Liver (tissue), 9 donors: Measurements from ENCODE around the gene PEX5L. TPM values are rescaled to one million over a fixed set of nuclear protein-coding genes. Genes with fewer than 3 reads are reported as not detected.

Experiments used
- DNase-seq: peaks from one replicate; pipeline ENCODE4 v3.0.0-alpha.2; 2017; ENCODE audit warnings: low spot score
- H3K27ac ChIP-seq, 2 donors: one replicate each; pipeline ENCODE4 v1.7.0; 2013; ENCODE audit warnings: inconsistent platforms in 2 of 2, low read length in 2 of 2, control low read depth in 1 of 2, low read depth in 1 of 2, mild to moderate bottlenecking in 1 of 2
- H3K27me3 ChIP-seq, 4 donors: one replicate each; pipeline versions ENCODE4 v1.6.1 to v1.7.0; 2013; ENCODE audit warnings: low read length in 3 of 4, inconsistent platforms in 1 of 4, mild to moderate bottlenecking in 1 of 4, moderate library complexity in 1 of 4; ENCODE audit not compliant: control insufficient read depth in 4 of 4, insufficient read depth in 4 of 4
- H3K36me3 ChIP-seq, 4 donors: one replicate each; pipeline versions ENCODE4 v1.6.1 to v1.7.0; 2013; ENCODE audit warnings: low read length in 3 of 4, mild to moderate bottlenecking in 3 of 4, low read depth in 1 of 4, moderate library complexity in 1 of 4; ENCODE audit not compliant: control insufficient read depth in 4 of 4, insufficient read depth in 3 of 4
- H3K4me1 ChIP-seq, 4 donors: one replicate each; pipeline versions ENCODE4 v1.6.1 to v1.7.0; 2013; ENCODE audit warnings: low read length in 3 of 4, mild to moderate bottlenecking in 3 of 4, moderate library complexity in 1 of 4; ENCODE audit not compliant: control insufficient read depth in 4 of 4, insufficient read depth in 4 of 4
- H3K4me3 ChIP-seq, 3 donors: one replicate each; pipeline versions ENCODE4 v1.6.1 to v1.7.0; 2013; ENCODE audit warnings: low read length in 3 of 3, control low read depth in 1 of 3, low read depth in 1 of 3, mild to moderate bottlenecking in 1 of 3
- H3K9ac ChIP-seq, 2 donors: one replicate each; pipeline ENCODE4 v1.7.0; 2013; ENCODE audit warnings: low read length in 2 of 2, mild to moderate bottlenecking in 2 of 2, moderate library complexity in 2 of 2, control low read depth in 1 of 2, low read depth in 1 of 2
- H3K9me3 ChIP-seq, 4 donors: one replicate each; pipeline versions ENCODE4 v1.6.1 to v1.7.0; 2013; ENCODE audit warnings: low read length in 3 of 4; ENCODE audit not compliant: control insufficient read depth in 4 of 4
- ATF3 ChIP-seq: IDR thresholded peaks from 2 replicates; pipeline ENCODE4 v1.6.1; 2016; ENCODE audit warnings: antibody characterized with exemption
- EGR1 ChIP-seq, 2 donors: IDR thresholded peaks; 2 replicates each; pipeline ENCODE4 v1.6.1; 2016 to 2018; ENCODE audit warnings: antibody characterized with exemption in 2 of 2, low read depth in 2 of 2
- FOXA1 ChIP-seq: IDR thresholded peaks from 2 replicates; pipeline ENCODE4 v1.6.1; 2016; ENCODE audit warnings: antibody characterized with exemption
- GABPA ChIP-seq, 2 donors: IDR thresholded peaks in 1 of 2; conservative IDR thresholded peaks in 1 of 2; 2 replicates each; pipeline ENCODE4 v1.6.1; 2016; ENCODE audit warnings: antibody characterized with exemption in 2 of 2, mild to moderate bottlenecking in 1 of 2, moderate library complexity in 1 of 2
- HNF4A ChIP-seq, 2 donors: conservative IDR thresholded peaks; 2 replicates each; pipeline ENCODE4 v1.6.1; 2016; ENCODE audit warnings: antibody characterized with exemption in 2 of 2, mild to moderate bottlenecking in 2 of 2
- HNF4G ChIP-seq: IDR thresholded peaks from 2 replicates; pipeline ENCODE4 v1.6.1; 2016; ENCODE audit warnings: antibody characterized with exemption
- JUND ChIP-seq, 2 donors: IDR thresholded peaks; 2 replicates each; pipeline ENCODE4 v1.6.1; 2016; ENCODE audit warnings: antibody characterized with exemption in 2 of 2
- NR2F2 ChIP-seq: IDR thresholded peaks from 2 replicates; pipeline ENCODE4 v1.6.1; 2016; ENCODE audit warnings: antibody characterized with exemption
- REST ChIP-seq: IDR thresholded peaks from 2 replicates; pipeline ENCODE4 v1.6.1; 2016; ENCODE audit warnings: antibody characterized with exemption, mild to moderate bottlenecking
- RXRA ChIP-seq, 2 donors: IDR thresholded peaks; 2 replicates each; pipeline ENCODE4 v1.6.1; 2017 to 2018; ENCODE audit warnings: antibody characterized with exemption in 2 of 2, mild to moderate bottlenecking in 1 of 2
- SP1 ChIP-seq: IDR thresholded peaks from 2 replicates; pipeline ENCODE4 v1.6.1; 2018; ENCODE audit warnings: antibody characterized with exemption, mild to moderate bottlenecking
- YY1 ChIP-seq: IDR thresholded peaks from 2 replicates; pipeline ENCODE4 v1.6.1; 2016; ENCODE audit warnings: antibody characterized with exemption, mild to moderate bottlenecking
- WGBS: extraction: QIAGEN DNeasy Blood & Tissue Kit; methylation state at CpG from one replicate; pipeline ENCODE4 v1.1.7; 2013; 5-methylcytosine and 5-hydroxymethylcytosine counted together
- polyA plus RNA-seq, 2 donors: library from polyadenylated mRNA; stranded (reverse) in 1 of 2; unstranded in 1 of 2; fragments of 200-250 nt in 1 of 2; fragments of >200 nt in 1 of 2; fragmentation: Nextera tagmentation in 1 of 2; extraction: Ambion mirVana in 1 of 2; gene quantifications; one replicate each; pipeline versions ENCODE4 v1.2.1 to v1.2.3, GENCODE V29; 2013 to 2015
- total RNA-seq, 2 donors: library from RNA; depleted of rRNA; stranded (reverse); fragments of >200 nt; gene quantifications; one replicate each; pipeline ENCODE4 v1.2.3, GENCODE V29; 2014
- donor health status: healthy.
- donor health status: healthy.
- donor health status: healthy.
- donor health status: healthy.
- donor health status: healthy.

PEX5L gene
- total and polyA plus RNA-seq, 4 donors = 0.03 TPM; not detected in 3

GRCh38 chr3:179768080-179768479, 268.7 kb downstream of the PEX5L start:
- no peak for DNase-seq
- H3K36me3 ChIP-seq = peaks cover 0 to 33% (median 21%) of the 10 kb centered on the region in 4 donors
- H3K27me3 ChIP-seq = no peaks in the 10 kb centered on the region
- H3K9ac ChIP-seq = no peak overlapping the region
- no peak overlapping the region for H3K4me3 ChIP-seq
- no peaks in the 10 kb centered on the region for H3K9me3 ChIP-seq
- H3K27ac ChIP-seq = no peak overlapping the region
- TF ChIP-seq YY1 (no peak), FOXA1 (no peak), SP1 (no peak), REST (no peak), JUND (IDR thresholded peaks at IDR 0.05) (no peak), NR2F2 (no peak), ATF3 (no peak)
- H3K4me1 ChIP-seq = no peaks in the 10 kb centered on the region
- WGBS = 71% methylated on average over 3 of the region's 3 CpGs

GRCh38 chr3:179766416-179767133, 270.2 kb downstream of the PEX5L start:
- no peaks in the 10 kb centered on the region for H3K9me3 ChIP-seq

More at GRCh38 chr3:179766416-179767133, 270.2 kb downstream of the PEX5L start:
- no peak overlapping the region for H3K4me3 ChIP-seq
- H3K27ac ChIP-seq = no peak overlapping the region
- H3K4me1 ChIP-seq = no peaks in the 10 kb centered on the region
- H3K27me3 ChIP-seq = no peaks in the 10 kb centered on the region
- WGBS = over 99% methylated on average over 4 of the region's 4 CpGs
- no peak for TF ChIP-seq EGR1 (IDR thresholded peaks at IDR 0.05; ENCODE audit: low read depth in 2 of 2)
- TF ChIP-seq JUND (IDR thresholded peaks at IDR 0.05) = no peak
- TF ChIP-seq NR2F2 = no peak
- no peak for TF ChIP-seq RXRA (IDR thresholded peaks at IDR 0.05)
- no peak for TF ChIP-seq REST
- no peak for TF ChIP-seq FOXA1
- TF ChIP-seq SP1 = no peak
- TF ChIP-seq YY1 = no peak
- no peak for TF ChIP-seq HNF4G
- no peak for TF ChIP-seq HNF4A (conservative IDR thresholded peaks at IDR 0.05)
- TF ChIP-seq GABPA (IDR thresholded peaks at IDR 0.05 in 1 of 2, conservative IDR thresholded peaks at IDR 0.05 in 1 of 2) = no peak
- H3K36me3 ChIP-seq = peaks cover 0 to 35% (median 22%) of the 10 kb centered on the region in 4 donors
- DNase-seq = no peak
- no peak overlapping the region for H3K9ac ChIP-seq
